Lower leg skin (tissue), 3 donors: ENCODE measurements around the gene PARP16.

Experiments used
- CTCF ChIP-seq, 3 donors: fragments of 450-650 bp; IDR thresholded peaks; one replicate each; pipeline ENCODE4 v1.5.1; 2016; ENCODE audit warnings: antibody characterized with exemption in 3 of 3, mild to moderate bottlenecking in 3 of 3, moderate library complexity in 2 of 3
- POLR2A ChIP-seq, 2 donors: fragments of 450-650 bp; IDR thresholded peaks; one replicate each; pipeline ENCODE4 v1.6.1; 2016 to 2017; ENCODE audit warnings: antibody characterized with exemption in 2 of 2, mild to moderate bottlenecking in 1 of 2, moderate library complexity in 1 of 2

- TF ChIP-seq CTCF (IDR thresholded peaks at IDR 0.05), result no peak
- no peak for TF ChIP-seq POLR2A (IDR thresholded peaks at IDR 0.05)
Observed at GRCh38 chr15:65290228-65290627, 3.5 kb upstream of the PARP16 start.
